Measurements from ENCODE around the gene XIAP.

DNA sequence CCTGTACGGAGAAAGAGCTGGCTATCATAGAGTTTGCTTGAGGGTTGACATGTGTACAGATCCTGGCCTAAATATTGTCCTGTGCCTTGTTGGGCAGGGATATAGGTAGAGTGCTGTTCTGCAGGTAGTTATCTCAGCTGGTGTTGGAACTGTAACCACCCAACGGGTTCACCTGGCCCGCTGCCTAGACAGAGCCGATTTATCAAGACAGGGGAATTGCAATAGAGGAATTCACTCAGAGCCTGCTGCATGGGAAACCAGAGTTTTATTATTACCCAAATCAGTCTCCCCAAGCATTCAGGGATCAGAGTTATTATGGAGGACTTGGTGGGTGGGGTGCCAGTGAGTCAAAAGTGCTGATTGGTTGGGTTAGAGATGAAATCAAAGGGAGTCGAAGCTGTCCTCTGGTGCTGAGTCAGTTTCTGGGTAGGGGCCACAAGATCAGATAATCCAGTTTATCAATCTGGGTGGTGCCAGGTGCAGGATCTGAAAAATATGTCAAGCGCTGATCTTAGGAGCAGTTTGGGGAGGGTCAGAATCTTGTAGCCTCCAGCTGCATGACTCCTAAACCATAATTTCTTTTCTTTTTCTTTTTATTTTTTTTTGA is 42.5 kb upstream of the XIAP start:
- TF ChIP-seq POLR2AphosphoS5 (IDR thresholded peaks at IDR 0.05; ENCODE audit: low read depth, low read length): no peak
- TF ChIP-seq SIN3A (IDR thresholded peaks at IDR 0.05; ENCODE audit: borderline replicate concordance, insufficient read depth, low read length): no peak
